ENCODE data around the gene GALR3.

The GALR3 gene

DNA sequence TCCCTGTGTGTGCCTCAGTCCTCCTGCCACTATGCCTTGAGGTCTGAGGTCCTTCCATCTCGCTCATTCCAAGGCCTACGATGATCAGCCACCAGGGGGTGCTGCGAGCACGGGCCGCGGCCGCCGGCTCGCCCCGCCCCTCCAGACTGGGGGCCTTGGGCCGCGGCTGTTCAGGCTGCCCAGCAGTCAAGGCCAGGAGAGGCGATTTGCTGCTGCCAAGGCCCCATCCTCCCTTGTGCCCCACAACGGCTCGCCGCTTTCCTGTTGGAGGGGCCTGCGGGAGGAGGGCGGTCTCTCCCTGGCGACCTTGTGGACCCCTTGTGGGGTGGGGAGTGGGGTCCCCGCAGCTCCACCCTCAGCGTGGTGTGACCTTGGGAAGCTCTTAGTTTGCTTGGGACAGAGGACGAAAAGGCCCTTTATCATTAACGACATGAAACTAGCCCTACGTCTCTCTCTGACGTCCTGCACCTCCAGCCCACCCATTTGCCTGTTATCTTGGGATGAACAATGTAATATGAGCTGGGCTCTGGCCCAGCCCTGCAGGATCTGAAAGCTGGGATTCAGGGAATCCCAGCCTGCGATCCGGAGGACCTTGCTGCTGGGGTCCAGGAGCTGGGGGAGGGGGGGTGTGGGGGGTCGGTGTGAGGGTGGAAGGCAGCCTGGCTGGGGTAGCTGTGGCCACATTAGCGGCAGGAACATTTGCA, 5.3 kb upstream of the GALR3 start (continued):
- TF ChIP-seq ZNF398 (tag by site-specific recombination; IDR thresholded peaks at IDR 0.05) (no peak), ZNF776 (tag by site-specific recombination; IDR thresholded peaks at IDR 0.05; ENCODE audit: borderline replicate concordance) (no peak), EGR2 (tag by site-specific recombination; IDR thresholded peaks at IDR 0.05; ENCODE audit: low read depth) (no peak), ZBTB7A (tag by site-specific recombination; IDR thresholded peaks at IDR 0.05; ENCODE audit: low read depth) (no peak), ZBTB6 (tag by site-specific recombination; IDR thresholded peaks at IDR 0.05) (no peak), BCL11B (tag by site-specific recombination; IDR thresholded peaks at IDR 0.05; ENCODE audit: low read depth) (peak; percentile 69; the same call in 1 of the 2 replicates), ZNF529 (tag by site-specific recombination; IDR thresholded peaks at IDR 0.05; ENCODE audit: insufficient replicate concordance) (no peak), ZNF585B (tag by site-specific recombination; IDR thresholded peaks at IDR 0.05) (no peak), ZBTB1 (tag by site-specific recombination; IDR thresholded peaks at IDR 0.05) (no peak), YY2 (tag by site-specific recombination; IDR thresholded peaks at IDR 0.05) (no peak), SP7 (tag by site-specific recombination; IDR thresholded peaks at IDR 0.05) (peak; percentile 61; the same call in 1 of the 2 replicates), ZNF112 (tag by site-specific recombination; IDR thresholded peaks at IDR 0.05) (no peak), ZNF791 (tag by site-specific recombination; IDR thresholded peaks at IDR 0.05) (no peak), ZNF660 (tag by site-specific recombination; IDR thresholded peaks at IDR 0.05) (0 out of 2 replicates have a peak, but pooled peaks have one; percentile 53), ZXDB (tag by site-specific recombination; IDR thresholded peaks at IDR 0.05) (peak; percentile 41; the same call in 1 of the 2 replicates), ZNF16 (tag by site-specific recombination; IDR thresholded peaks at IDR 0.05; ENCODE audit: low read depth) (no peak), ZNF175 (tag by site-specific recombination; IDR thresholded peaks at IDR 0.05) (no peak), ZNF548 (tag by site-specific recombination; IDR thresholded peaks at IDR 0.05) (no peak)
- TF ChIP-seq, protein P1, sequence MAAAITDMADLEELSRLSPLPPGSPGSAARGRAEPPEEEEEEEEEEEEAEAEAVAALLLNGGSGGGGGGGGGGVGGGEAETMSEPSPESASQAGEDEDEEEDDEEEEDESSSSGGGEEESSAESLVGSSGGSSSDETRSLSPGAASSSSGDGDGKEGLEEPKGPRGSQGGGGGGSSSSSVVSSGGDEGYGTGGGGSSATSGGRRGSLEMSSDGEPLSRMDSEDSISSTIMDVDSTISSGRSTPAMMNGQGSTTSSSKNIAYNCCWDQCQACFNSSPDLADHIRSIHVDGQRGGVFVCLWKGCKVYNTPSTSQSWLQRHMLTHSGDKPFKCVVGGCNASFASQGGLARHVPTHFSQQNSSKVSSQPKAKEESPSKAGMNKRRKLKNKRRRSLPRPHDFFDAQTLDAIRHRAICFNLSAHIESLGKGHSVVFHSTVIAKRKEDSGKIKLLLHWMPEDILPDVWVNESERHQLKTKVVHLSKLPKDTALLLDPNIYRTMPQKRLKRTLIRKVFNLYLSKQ (tag by site-specific recombination; IDR thresholded peaks at IDR 0.05; ENCODE audit: borderline replicate concordance), result no peak
- TF ChIP-seq, protein P2, sequence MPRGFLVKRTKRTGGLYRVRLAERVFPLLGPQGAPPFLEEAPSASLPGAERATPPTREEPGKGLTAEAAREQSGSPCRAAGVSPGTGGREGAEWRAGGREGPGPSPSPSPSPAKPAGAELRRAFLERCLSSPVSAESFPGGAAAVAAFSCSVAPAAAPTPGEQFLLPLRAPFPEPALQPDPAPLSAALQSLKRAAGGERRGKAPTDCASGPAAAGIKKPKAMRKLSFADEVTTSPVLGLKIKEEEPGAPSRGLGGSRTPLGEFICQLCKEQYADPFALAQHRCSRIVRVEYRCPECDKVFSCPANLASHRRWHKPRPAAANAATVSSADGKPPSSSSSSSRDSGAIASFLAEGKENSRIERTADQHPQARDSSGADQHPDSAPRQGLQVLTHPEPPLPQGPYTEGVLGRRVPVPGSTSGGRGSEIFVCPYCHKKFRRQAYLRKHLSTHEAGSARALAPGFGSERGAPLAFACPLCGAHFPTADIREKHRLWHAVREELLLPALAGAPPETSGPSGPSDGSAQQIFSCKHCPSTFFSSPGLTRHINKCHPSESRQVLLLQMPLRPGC (tag by site-specific recombination; IDR thresholded peaks at IDR 0.05), result no peak
- TF ChIP-seq, protein P3, sequence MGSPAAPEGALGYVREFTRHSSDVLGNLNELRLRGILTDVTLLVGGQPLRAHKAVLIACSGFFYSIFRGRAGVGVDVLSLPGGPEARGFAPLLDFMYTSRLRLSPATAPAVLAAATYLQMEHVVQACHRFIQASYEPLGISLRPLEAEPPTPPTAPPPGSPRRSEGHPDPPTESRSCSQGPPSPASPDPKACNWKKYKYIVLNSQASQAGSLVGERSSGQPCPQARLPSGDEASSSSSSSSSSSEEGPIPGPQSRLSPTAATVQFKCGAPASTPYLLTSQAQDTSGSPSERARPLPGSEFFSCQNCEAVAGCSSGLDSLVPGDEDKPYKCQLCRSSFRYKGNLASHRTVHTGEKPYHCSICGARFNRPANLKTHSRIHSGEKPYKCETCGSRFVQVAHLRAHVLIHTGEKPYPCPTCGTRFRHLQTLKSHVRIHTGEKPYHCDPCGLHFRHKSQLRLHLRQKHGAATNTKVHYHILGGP (tag by site-specific recombination; IDR thresholded peaks at IDR 0.05), result no peak
- TF ChIP-seq, protein P4, sequence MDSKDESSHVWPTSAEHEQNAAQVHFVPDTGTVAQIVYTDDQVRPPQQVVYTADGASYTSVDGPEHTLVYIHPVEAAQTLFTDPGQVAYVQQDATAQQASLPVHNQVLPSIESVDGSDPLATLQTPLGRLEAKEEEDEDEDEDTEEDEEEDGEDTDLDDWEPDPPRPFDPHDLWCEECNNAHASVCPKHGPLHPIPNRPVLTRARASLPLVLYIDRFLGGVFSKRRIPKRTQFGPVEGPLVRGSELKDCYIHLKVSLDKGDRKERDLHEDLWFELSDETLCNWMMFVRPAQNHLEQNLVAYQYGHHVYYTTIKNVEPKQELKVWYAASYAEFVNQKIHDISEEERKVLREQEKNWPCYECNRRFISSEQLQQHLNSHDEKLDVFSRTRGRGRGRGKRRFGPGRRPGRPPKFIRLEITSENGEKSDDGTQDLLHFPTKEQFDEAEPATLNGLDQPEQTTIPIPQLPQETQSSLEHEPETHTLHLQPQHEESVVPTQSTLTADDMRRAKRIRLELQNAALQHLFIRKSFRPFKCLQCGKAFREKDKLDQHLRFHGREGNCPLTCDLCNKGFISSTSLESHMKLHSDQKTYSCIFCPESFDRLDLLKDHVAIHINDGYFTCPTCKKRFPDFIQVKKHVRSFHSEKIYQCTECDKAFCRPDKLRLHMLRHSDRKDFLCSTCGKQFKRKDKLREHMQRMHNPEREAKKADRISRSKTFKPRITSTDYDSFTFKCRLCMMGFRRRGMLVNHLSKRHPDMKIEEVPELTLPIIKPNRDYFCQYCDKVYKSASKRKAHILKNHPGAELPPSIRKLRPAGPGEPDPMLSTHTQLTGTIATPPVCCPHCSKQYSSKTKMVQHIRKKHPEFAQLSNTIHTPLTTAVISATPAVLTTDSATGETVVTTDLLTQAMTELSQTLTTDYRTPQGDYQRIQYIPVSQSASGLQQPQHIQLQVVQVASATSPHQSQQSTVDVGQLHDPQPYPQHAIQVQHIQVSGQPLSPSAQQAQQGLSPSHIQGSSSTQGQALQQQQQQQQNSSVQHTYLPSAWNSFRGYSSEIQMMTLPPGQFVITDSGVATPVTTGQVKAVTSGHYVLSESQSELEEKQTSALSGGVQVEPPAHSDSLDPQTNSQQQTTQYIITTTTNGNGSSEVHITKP (tag by site-specific recombination; IDR thresholded peaks at IDR 0.05), result peak; percentile 18; the same call in 1 of the 2 replicates
- TF ChIP-seq, protein P5, sequence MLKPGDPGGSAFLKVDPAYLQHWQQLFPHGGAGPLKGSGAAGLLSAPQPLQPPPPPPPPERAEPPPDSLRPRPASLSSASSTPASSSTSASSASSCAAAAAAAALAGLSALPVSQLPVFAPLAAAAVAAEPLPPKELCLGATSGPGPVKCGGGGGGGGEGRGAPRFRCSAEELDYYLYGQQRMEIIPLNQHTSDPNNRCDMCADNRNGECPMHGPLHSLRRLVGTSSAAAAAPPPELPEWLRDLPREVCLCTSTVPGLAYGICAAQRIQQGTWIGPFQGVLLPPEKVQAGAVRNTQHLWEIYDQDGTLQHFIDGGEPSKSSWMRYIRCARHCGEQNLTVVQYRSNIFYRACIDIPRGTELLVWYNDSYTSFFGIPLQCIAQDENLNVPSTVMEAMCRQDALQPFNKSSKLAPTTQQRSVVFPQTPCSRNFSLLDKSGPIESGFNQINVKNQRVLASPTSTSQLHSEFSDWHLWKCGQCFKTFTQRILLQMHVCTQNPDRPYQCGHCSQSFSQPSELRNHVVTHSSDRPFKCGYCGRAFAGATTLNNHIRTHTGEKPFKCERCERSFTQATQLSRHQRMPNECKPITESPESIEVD (tag by site-specific recombination; IDR thresholded peaks at IDR 0.05), result no peak
- TF ChIP-seq, protein P6, sequence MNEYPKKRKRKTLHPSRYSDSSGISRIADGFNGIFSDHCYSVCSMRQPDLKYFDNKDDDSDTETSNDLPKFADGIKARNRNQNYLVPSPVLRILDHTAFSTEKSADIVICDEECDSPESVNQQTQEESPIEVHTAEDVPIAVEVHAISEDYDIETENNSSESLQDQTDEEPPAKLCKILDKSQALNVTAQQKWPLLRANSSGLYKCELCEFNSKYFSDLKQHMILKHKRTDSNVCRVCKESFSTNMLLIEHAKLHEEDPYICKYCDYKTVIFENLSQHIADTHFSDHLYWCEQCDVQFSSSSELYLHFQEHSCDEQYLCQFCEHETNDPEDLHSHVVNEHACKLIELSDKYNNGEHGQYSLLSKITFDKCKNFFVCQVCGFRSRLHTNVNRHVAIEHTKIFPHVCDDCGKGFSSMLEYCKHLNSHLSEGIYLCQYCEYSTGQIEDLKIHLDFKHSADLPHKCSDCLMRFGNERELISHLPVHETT (tag by site-specific recombination; IDR thresholded peaks at IDR 0.05), result no peak

Measured in HEK293 (cell line).